Choroid plexus epithelial cell (primary cell): ENCODE measurements around the gene FBXO10.

Experiments
- DNase-seq: peaks from one replicate; pipeline ENCODE4 v3.0.0-alpha.2; 2010; ENCODE audit warnings: low read depth
- H3K4me3 ChIP-seq: 2 replicates; pipeline ENCODE4 v1.5.1; 2011; ENCODE audit warnings: low read depth, mild to moderate bottlenecking, control low read depth, low read length, moderate library complexity
- CTCF ChIP-seq: conservative IDR thresholded peaks from 2 replicates; pipeline ENCODE4 v1.5.1; 2011; ENCODE audit warnings: low read depth, mild to moderate bottlenecking, control low read depth, inconsistent platforms, low read length, moderate library complexity

The FBXO10 gene

GRCh38 chr9:37563806-37564513 is 12.2 kb downstream of the FBXO10 start:
- DNase-seq, result no peak
- no peak for TF ChIP-seq CTCF
- H3K4me3 ChIP-seq, result no peak overlapping the region

- DNase-seq, result no peak
- TF ChIP-seq CTCF, result no peak
- no peak overlapping the region for H3K4me3 ChIP-seq
Observed at GRCh38 chr9:37562826-37563225, 13.4 kb downstream of the FBXO10 start.

- no peak for DNase-seq
- TF ChIP-seq CTCF, result no peak
- H3K4me3 ChIP-seq, result no peak overlapping the region
Observed at GRCh38 chr9:37561682-37562081, 14.5 kb downstream of the FBXO10 start.

GRCh38 chr9:37559855-37560592 is 16.2 kb downstream of the FBXO10 start:
- no peak for TF ChIP-seq CTCF
- H3K4me3 ChIP-seq, result no peak overlapping the region
- no peak for DNase-seq

GRCh38 chr9:37559125-37559524 is 17.1 kb downstream of the FBXO10 start:
- H3K4me3 ChIP-seq, result no peak overlapping the region
- TF ChIP-seq CTCF, result no peak
- DNase-seq, result no peak

GRCh38 chr9:37555786-37556185 is 20.4 kb downstream of the FBXO10 start:
- DNase-seq, result peak; percentile 53
- no peak overlapping the region for H3K4me3 ChIP-seq
- no peak for TF ChIP-seq CTCF

- no peak for TF ChIP-seq CTCF
- no peak for DNase-seq
Observed at GRCh38 chr9:37554318-37554717, 21.9 kb downstream of the FBXO10 start.

More at GRCh38 chr9:37554318-37554717, 21.9 kb downstream of the FBXO10 start:
- H3K4me3 ChIP-seq, result no peak overlapping the region
